H9 (cell line): Measurements from ENCODE around the gene NSMCE4A. TPM values are rescaled to one million over a fixed set of nuclear protein-coding genes. Genes with fewer than 3 reads are reported as not detected.

Experiments used
- DNase-seq: peaks from one replicate; pipeline ENCODE4 v3.0.0-alpha.2; 2017
- H2AFZ ChIP-seq: one replicate; pipeline ENCODE4 v1.6.1; 2013; ENCODE audit warnings: mild to moderate bottlenecking, low read length, control low read depth, moderate library complexity
- H2AK5ac ChIP-seq: 2 replicates; pipeline ENCODE4 v1.6.1; 2013; ENCODE audit warnings: low read length, control low read depth, mixed read lengths; ENCODE audit not compliant: insufficient read length
- H2BK120ac ChIP-seq: one replicate; pipeline ENCODE4 v1.6.1; 2013; ENCODE audit warnings: low read depth, mild to moderate bottlenecking, low read length, control low read depth, inconsistent platforms; ENCODE audit not compliant: poor library complexity, severe bottlenecking
- H2BK12ac ChIP-seq: 2 replicates; pipeline ENCODE4 v1.6.1; 2013; ENCODE audit warnings: low read length, control low read depth, mixed read lengths, low read depth; ENCODE audit not compliant: insufficient read length
- H2BK15ac ChIP-seq: 2 replicates; pipeline ENCODE4 v1.6.1; 2013; ENCODE audit warnings: low read depth, low read length, control low read depth
- H2BK20ac ChIP-seq: one replicate; pipeline ENCODE4 v1.6.1; 2013; ENCODE audit warnings: low read depth, mild to moderate bottlenecking, low read length, control low read depth, inconsistent platforms; ENCODE audit not compliant: poor library complexity, severe bottlenecking
- H2BK5ac ChIP-seq: 2 replicates; pipeline ENCODE4 v1.6.1; 2013; ENCODE audit warnings: low read length, control low read depth, mixed read lengths; ENCODE audit not compliant: insufficient read length
- H3K14ac ChIP-seq: 2 replicates; pipeline ENCODE4 v1.6.1; 2013; ENCODE audit warnings: low read length, control low read depth; ENCODE audit not compliant: insufficient read depth
- H3K18ac ChIP-seq: 2 replicates; pipeline ENCODE4 v1.6.1; 2013; ENCODE audit warnings: low read depth, mild to moderate bottlenecking, mixed read lengths, low read length, control low read depth; ENCODE audit not compliant: insufficient read length
- H3K23ac ChIP-seq: 2 replicates; pipeline ENCODE4 v1.6.1; 2013; ENCODE audit warnings: low read length, control low read depth, mixed read lengths, low read depth; ENCODE audit not compliant: insufficient read length
- H3K23me2 ChIP-seq: 2 replicates; pipeline ENCODE4 v1.6.1; 2013; ENCODE audit warnings: low read depth, mild to moderate bottlenecking, mixed read lengths, low read length, control low read depth; ENCODE audit not compliant: insufficient read length, poor library complexity, severe bottlenecking
- H3K27ac ChIP-seq: 2 replicates; pipeline ENCODE4 v1.5.1; 2013; ENCODE audit warnings: low read length, control low read depth, mixed read lengths, low read depth; ENCODE audit not compliant: insufficient read length
- H3K27me3 ChIP-seq: 2 replicates; pipeline ENCODE4 v1.6.1; 2013; ENCODE audit warnings: low read length, control low read depth, inconsistent platforms; ENCODE audit not compliant: insufficient read depth
- H3K4ac ChIP-seq: 2 replicates; pipeline ENCODE4 v1.6.1; 2013; ENCODE audit warnings: low read depth, mild to moderate bottlenecking, control low read depth, inconsistent platforms, low read length, moderate library complexity
- H3K4me1 ChIP-seq: 2 replicates; pipeline ENCODE4 v1.6.1; 2013; ENCODE audit warnings: low read length, control low read depth, inconsistent platforms; ENCODE audit not compliant: insufficient read depth
- H3K4me2 ChIP-seq: 2 replicates; pipeline ENCODE4 v1.6.1; 2013; ENCODE audit warnings: low read length, control low read depth, mixed read lengths; ENCODE audit not compliant: insufficient read length, insufficient read depth
- H3K56ac ChIP-seq: 2 replicates; pipeline ENCODE4 v1.6.1; 2013; ENCODE audit warnings: low read depth, mild to moderate bottlenecking, mixed read lengths, low read length, control low read depth; ENCODE audit not compliant: insufficient read length
- H3K79me1 ChIP-seq: 2 replicates; pipeline ENCODE4 v1.6.1; 2013; ENCODE audit warnings: low read depth, mild to moderate bottlenecking, moderate library complexity, low read length, control low read depth, inconsistent platforms; ENCODE audit not compliant: insufficient read depth, poor library complexity, severe bottlenecking
- H3K79me2 ChIP-seq: 2 replicates; pipeline ENCODE4 v1.6.1; 2013; ENCODE audit warnings: low read length, control low read depth, inconsistent platforms; ENCODE audit not compliant: insufficient read depth
- H3K9ac ChIP-seq: 2 replicates; pipeline ENCODE4 v1.6.1; 2013; ENCODE audit warnings: low read length, control low read depth, mixed read lengths; ENCODE audit not compliant: insufficient read length; ENCODE audit errors: extremely low read depth
- H3K9me3 ChIP-seq: one replicate; pipeline ENCODE4 v1.6.1; 2013; ENCODE audit warnings: low read depth, low read length, inconsistent platforms; ENCODE audit not compliant: control insufficient read depth
- H3T11ph ChIP-seq: one replicate; pipeline ENCODE4 v1.6.1; 2013; ENCODE audit warnings: mild to moderate bottlenecking, low read length, control low read depth, inconsistent platforms
- H4K20me1 ChIP-seq: one replicate; pipeline ENCODE4 v1.6.1; 2013; ENCODE audit not compliant: control insufficient read depth, insufficient read length, insufficient read depth
- H4K5ac ChIP-seq: 2 replicates; pipeline ENCODE4 v1.6.1; 2013; ENCODE audit warnings: low read depth, mild to moderate bottlenecking, mixed read lengths, low read length, control low read depth; ENCODE audit not compliant: insufficient read length
- H4K8ac ChIP-seq: replicated peaks from 2 replicates; pipeline ENCODE4 v1.6.1; 2013; ENCODE audit warnings: low read length, control low read depth, mixed read lengths, low read depth; ENCODE audit not compliant: insufficient read length
- H4K91ac ChIP-seq: 2 replicates; pipeline ENCODE4 v1.6.1; 2013; ENCODE audit warnings: low read depth, mild to moderate bottlenecking, moderate library complexity, mixed read lengths, low read length, control low read depth; ENCODE audit not compliant: insufficient read length
- H3K27ac Mint-ChIP-seq, 3 experiments: 2 replicates in 2 of 3; 3 replicates in 1 of 3; pipeline ENCODE4 v1.8.0; 2020 to 2021; ENCODE audit warnings: mixed read lengths in 3 of 3, mild to moderate bottlenecking in 1 of 3, moderate library complexity in 1 of 3
- H3K27me3 Mint-ChIP-seq: 2 replicates; pipeline ENCODE4 v1.8.0; 2021; ENCODE audit warnings: low read depth, mild to moderate bottlenecking, moderate library complexity, mixed read lengths
- H3K36me3 Mint-ChIP-seq, 3 experiments: 2 replicates in 2 of 3; 3 replicates in 1 of 3; pipeline ENCODE4 v1.8.0; 2020 to 2021; ENCODE audit warnings: low read depth in 3 of 3, mixed read lengths in 3 of 3; ENCODE audit not compliant: insufficient read depth in 1 of 3
- H3K4me1 Mint-ChIP-seq, 2 experiments: 2 replicates each; pipeline ENCODE4 v1.8.0; 2020; ENCODE audit warnings: mixed read lengths in 2 of 2
- H3K4me3 Mint-ChIP-seq, 2 experiments: 2 replicates in 1 of 2; 3 replicates in 1 of 2; pipeline ENCODE4 v1.8.0; 2020 to 2021; ENCODE audit warnings: mild to moderate bottlenecking in 2 of 2, mixed read lengths in 2 of 2, moderate library complexity in 1 of 2
- H3K9me3 Mint-ChIP-seq, 2 experiments: 2 replicates in 1 of 2; 3 replicates in 1 of 2; pipeline ENCODE4 v1.8.0; 2020; ENCODE audit warnings: mild to moderate bottlenecking in 2 of 2, mixed read lengths in 2 of 2, moderate library complexity in 1 of 2
- WGBS: extraction: QIAGEN DNeasy Blood & Tissue Kit; methylation state at CpG from one replicate; pipeline ENCODE4 v1.1.7; 2013; ENCODE audit warnings: missing lambda C conversion rate, low lambda C conversion rate, mixed read lengths; ENCODE audit not compliant: insufficient read length; ENCODE audit errors: extremely low coverage; 5-methylcytosine and 5-hydroxymethylcytosine counted together
- total RNA-seq: library from RNA; stranded (reverse); gene quantifications from 2 replicates; pipeline ENCODE4 v1.2.1, GENCODE V29; 2021
- TF ChIP-seq, protein P1 (sequence below): fragments of 200-600 bp; sonication (generic); conservative IDR thresholded peaks from 3 replicates; pipeline ENCODE4 v1.8.0; 2021; ENCODE audit warnings: antibody characterized with exemption, mild to moderate bottlenecking

NSMCE4A gene
- total RNA-seq, 1 experiment from 2014 or later, result 59.0 TPM

GRCh38 chr10:122018951-122019413 lies 44.0 kb upstream of the NSMCE4A start:
- no CpG with 5 or more reads among the region's 16 CpGs for WGBS
- no peak overlapping the region for H2BK20ac ChIP-seq
- H2BK15ac ChIP-seq, result no peak overlapping the region
- H3K23me2 ChIP-seq, result no peaks in the 10 kb centered on the region
- no peaks in the 10 kb centered on the region for H4K20me1 ChIP-seq
- H4K5ac ChIP-seq, result no peak overlapping the region
- no peak overlapping the region for H2BK12ac ChIP-seq
- no peak overlapping the region for H3K18ac ChIP-seq
- no peak overlapping the region for H3K56ac ChIP-seq
- H3K9me3 ChIP-seq, result no peaks in the 10 kb centered on the region
- no peak overlapping the region for H4K8ac ChIP-seq
- no peak overlapping the region for H3K4ac ChIP-seq
- no peaks in the 10 kb centered on the region for H3K79me2 ChIP-seq
- no peaks in the 10 kb centered on the region for H3K4me1 ChIP-seq
- H3T11ph ChIP-seq, result no peak overlapping the region
- no peak overlapping the region for H3K27ac ChIP-seq
- no peak overlapping the region for H3K9ac ChIP-seq
- H4K91ac ChIP-seq, result no peak overlapping the region
- TF ChIP-seq, protein P1, sequence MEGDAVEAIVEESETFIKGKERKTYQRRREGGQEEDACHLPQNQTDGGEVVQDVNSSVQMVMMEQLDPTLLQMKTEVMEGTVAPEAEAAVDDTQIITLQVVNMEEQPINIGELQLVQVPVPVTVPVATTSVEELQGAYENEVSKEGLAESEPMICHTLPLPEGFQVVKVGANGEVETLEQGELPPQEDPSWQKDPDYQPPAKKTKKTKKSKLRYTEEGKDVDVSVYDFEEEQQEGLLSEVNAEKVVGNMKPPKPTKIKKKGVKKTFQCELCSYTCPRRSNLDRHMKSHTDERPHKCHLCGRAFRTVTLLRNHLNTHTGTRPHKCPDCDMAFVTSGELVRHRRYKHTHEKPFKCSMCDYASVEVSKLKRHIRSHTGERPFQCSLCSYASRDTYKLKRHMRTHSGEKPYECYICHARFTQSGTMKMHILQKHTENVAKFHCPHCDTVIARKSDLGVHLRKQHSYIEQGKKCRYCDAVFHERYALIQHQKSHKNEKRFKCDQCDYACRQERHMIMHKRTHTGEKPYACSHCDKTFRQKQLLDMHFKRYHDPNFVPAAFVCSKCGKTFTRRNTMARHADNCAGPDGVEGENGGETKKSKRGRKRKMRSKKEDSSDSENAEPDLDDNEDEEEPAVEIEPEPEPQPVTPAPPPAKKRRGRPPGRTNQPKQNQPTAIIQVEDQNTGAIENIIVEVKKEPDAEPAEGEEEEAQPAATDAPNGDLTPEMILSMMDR, result no peak
- no peak for DNase-seq
- Mint-ChIP-seq H3K4me1 (peaks cover 26 to 31% of the 10 kb centered on the region in 2 experiments), H3K27ac (peak overlapping the region in 2 of 3 experiments; percentile 58 to 77; a peak in 2 of 7 replicates), H3K36me3 (no peaks in the 10 kb centered on the region), H3K27me3 (peaks cover 1% of the 10 kb centered on the region), H3K9me3 (no peaks in the 10 kb centered on the region; a peak in 1 of 5 replicates), H3K4me3 (no peak overlapping the region)
- H2AK5ac ChIP-seq, result no peak overlapping the region
- H2AFZ ChIP-seq, result no peak overlapping the region
- H3K23ac ChIP-seq, result no peak overlapping the region
- H3K4me2 ChIP-seq, result no peak overlapping the region
- no peak overlapping the region for H2BK5ac ChIP-seq
- H3K79me1 ChIP-seq, result no peaks in the 10 kb centered on the region
- H3K14ac ChIP-seq, result no peak overlapping the region
- no peaks in the 10 kb centered on the region for H3K27me3 ChIP-seq
- no peak overlapping the region for H2BK120ac ChIP-seq
